Retinal pigment epithelial cell (primary cell): ENCODE results near the gene FKBP5.

Source experiments
- DNase-seq: peaks from one replicate; pipeline ENCODE4 v3.0.0-alpha.2; 2010; ENCODE audit warnings: low read depth
- H3K4me3 ChIP-seq: 2 replicates; pipeline ENCODE4 v1.5.1; 2011; ENCODE audit warnings: mild to moderate bottlenecking, low read length, control low read depth, moderate library complexity
- TF ChIP-seq, protein P1 (sequence below): conservative IDR thresholded peaks from 2 replicates; pipeline ENCODE4 v1.5.1; 2011; ENCODE audit warnings: low read depth, low read length, control low read depth, inconsistent platforms

The FKBP5 gene

DNA sequence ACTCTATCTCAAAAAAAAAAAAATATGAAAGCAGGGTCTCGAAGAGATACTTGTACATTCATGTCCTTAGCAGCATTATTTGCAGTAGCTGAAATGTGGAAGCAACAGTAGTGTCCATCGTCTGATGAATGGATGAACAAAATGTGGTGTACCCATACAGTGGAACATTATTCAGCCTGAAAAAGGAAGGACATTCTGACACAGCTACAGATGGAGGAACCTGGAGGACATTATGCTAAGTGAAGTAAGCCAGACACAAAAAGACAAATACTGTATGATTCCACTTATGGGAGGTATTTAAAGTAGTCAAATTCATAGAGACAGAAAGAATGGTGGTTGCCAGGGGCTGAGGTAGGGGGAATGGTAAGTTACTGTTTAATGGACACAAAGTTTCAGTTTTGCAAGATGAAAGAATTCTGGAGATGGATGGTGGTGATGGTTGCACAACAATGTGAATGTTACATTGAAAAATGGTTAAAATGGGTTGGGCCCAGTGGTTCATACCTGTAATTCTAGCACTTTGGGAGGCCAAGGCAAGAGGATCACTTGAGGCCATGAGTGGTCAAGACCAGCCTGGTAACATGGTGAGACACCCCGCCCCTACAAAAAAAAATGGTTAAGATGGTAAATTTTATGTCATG is 164.2 kb downstream of the FKBP5 start:
- DNase-seq = no peak
- TF ChIP-seq, protein P1, sequence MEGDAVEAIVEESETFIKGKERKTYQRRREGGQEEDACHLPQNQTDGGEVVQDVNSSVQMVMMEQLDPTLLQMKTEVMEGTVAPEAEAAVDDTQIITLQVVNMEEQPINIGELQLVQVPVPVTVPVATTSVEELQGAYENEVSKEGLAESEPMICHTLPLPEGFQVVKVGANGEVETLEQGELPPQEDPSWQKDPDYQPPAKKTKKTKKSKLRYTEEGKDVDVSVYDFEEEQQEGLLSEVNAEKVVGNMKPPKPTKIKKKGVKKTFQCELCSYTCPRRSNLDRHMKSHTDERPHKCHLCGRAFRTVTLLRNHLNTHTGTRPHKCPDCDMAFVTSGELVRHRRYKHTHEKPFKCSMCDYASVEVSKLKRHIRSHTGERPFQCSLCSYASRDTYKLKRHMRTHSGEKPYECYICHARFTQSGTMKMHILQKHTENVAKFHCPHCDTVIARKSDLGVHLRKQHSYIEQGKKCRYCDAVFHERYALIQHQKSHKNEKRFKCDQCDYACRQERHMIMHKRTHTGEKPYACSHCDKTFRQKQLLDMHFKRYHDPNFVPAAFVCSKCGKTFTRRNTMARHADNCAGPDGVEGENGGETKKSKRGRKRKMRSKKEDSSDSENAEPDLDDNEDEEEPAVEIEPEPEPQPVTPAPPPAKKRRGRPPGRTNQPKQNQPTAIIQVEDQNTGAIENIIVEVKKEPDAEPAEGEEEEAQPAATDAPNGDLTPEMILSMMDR = no peak
- no peak overlapping the region for H3K4me3 ChIP-seq
